ENCODE data around the gene VPS26C.

VPS26C gene

DNA sequence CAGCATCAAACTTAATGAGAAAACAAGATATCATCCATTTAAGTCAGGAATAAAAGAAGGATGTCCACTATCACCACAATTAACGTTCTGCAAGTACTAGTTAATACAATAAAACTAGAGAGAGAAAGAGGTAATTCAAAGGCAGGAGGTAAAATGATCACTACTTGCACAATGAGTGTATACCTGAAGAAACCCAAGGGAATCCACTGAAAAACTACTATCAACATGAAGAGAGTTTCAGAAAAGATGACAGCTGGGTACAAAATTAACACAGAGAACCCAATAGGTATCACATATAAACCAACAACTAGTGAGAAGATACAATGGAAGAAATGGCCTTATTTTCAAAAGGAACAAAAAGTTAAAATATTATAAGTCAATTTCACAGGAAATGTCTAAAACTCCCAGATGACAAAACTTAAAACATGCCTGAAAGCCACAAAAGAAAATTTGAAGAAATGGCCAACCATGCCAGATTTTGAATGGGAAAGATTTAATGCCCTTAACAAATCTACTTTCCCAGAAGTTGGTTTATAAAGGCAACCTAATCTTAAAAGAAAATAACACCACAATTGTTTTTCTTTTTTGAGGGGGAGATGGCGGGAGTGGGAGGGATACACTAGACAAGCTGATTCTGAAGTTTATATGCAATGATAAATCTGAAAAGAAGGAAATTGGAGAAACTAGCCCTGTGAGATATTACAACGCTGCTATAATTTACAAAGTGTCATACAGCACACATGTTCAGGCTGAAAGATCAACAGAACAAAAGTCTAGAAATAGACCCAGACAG is 17.8 kb downstream of the VPS26C start:
- H3K4me3 ChIP-seq (ENCODE audit: low read length), result no peak overlapping the region
- no peaks in the 10 kb centered on the region for H3K9me2 ChIP-seq (replicated peaks; ENCODE audit: control insufficient read depth, low read length)
- 0 out of 2 replicates have a peak, but pooled peaks cover 7% of the 10 kb centered on the region for H3K36me3 ChIP-seq (ENCODE audit: control insufficient read depth, low read length)
- H3K79me2 ChIP-seq (ENCODE audit: control insufficient read depth, low read length), result peaks cover 99% of the 10 kb centered on the region
- peaks cover 7% of the 10 kb centered on the region for H3K4me1 ChIP-seq (ENCODE audit: control insufficient read depth, low read length)
- no peaks in the 10 kb centered on the region for H3K9me3 ChIP-seq (ENCODE audit: control insufficient read depth, insufficient read depth, low read length)
- H3K27me3 ChIP-seq (ENCODE audit: control insufficient read depth, low read length), result no peaks in the 10 kb centered on the region
- TF ChIP-seq EZH2phosphoT487 (IDR thresholded peaks at IDR 0.05; ENCODE audit: borderline replicate concordance, low read length) (no peak), CTCF (IDR thresholded peaks at IDR 0.05; ENCODE audit: low read depth, low read length, poor library complexity, severe bottlenecking) (no peak)
- H3K4me2 ChIP-seq (ENCODE audit: low read length), result no peak overlapping the region
- no peak overlapping the region for H3K27ac ChIP-seq (ENCODE audit: low read depth, low read length)
- peaks cover 6% of the 10 kb centered on the region; the same call in 1 of the 2 replicates for H3F3A ChIP-seq (ENCODE audit: control insufficient read depth, insufficient read depth)
- H4K20me1 ChIP-seq (ENCODE audit: control insufficient read depth, insufficient read depth, low read depth, low read length), result peaks cover 7% of the 10 kb centered on the region; the same call in 1 of the 2 replicates

DNA sequence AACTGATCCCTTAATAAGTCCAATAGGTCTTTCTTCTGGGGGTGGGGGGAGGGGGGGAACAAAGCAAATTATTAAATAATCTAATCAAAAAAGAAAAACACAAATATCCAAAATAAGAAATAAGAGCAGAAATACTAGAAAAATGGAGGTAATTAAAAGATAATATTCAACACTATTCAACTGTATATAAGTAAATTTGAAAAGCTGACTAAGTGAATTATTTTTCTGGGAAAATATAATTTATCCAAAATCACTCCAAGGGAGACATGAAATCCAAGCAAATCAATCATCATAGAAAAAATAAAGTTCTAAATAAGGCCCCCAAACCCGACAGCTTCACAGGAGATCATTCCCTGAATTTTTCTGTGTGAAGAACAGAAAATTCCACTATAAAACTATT is 18.8 kb downstream of the VPS26C start:
- H3K27ac ChIP-seq (ENCODE audit: low read depth, low read length), result no peak overlapping the region
- H3K27me3 ChIP-seq (ENCODE audit: control insufficient read depth, low read length), result no peaks in the 10 kb centered on the region
- TF ChIP-seq EZH2phosphoT487 (IDR thresholded peaks at IDR 0.05; ENCODE audit: borderline replicate concordance, low read length) (no peak), CTCF (IDR thresholded peaks at IDR 0.05; ENCODE audit: low read depth, low read length, poor library complexity, severe bottlenecking) (no peak)
- H3K4me2 ChIP-seq (ENCODE audit: low read length), result no peak overlapping the region
- H3K9me2 ChIP-seq (replicated peaks; ENCODE audit: control insufficient read depth, low read length), result no peaks in the 10 kb centered on the region
- peaks cover 7% of the 10 kb centered on the region; the same call in 1 of the 2 replicates for H4K20me1 ChIP-seq (ENCODE audit: control insufficient read depth, insufficient read depth, low read depth, low read length)
- peaks cover 100% of the 10 kb centered on the region for H3K79me2 ChIP-seq (ENCODE audit: control insufficient read depth, low read length)
- 0 out of 2 replicates have a peak, but pooled peaks cover 7% of the 10 kb centered on the region for H3K36me3 ChIP-seq (ENCODE audit: control insufficient read depth, low read length)
- H3K4me3 ChIP-seq (ENCODE audit: low read length), result no peak overlapping the region
- H3K4me1 ChIP-seq (ENCODE audit: control insufficient read depth, low read length), result peaks cover 7% of the 10 kb centered on the region
- peaks cover 6% of the 10 kb centered on the region; the same call in 1 of the 2 replicates for H3F3A ChIP-seq (ENCODE audit: control insufficient read depth, insufficient read depth)
- H3K9me3 ChIP-seq (ENCODE audit: control insufficient read depth, insufficient read depth, low read length), result no peaks in the 10 kb centered on the region

GRCh38 chr21:37245151-37245550 is 22.0 kb downstream of the VPS26C start:
- no peak overlapping the region for H3K27ac ChIP-seq (ENCODE audit: low read depth, low read length)
- H4K20me1 ChIP-seq (ENCODE audit: control insufficient read depth, insufficient read depth, low read depth, low read length), result peaks cover 7% of the 10 kb centered on the region; the same call in 1 of the 2 replicates
- TF ChIP-seq CTCF (IDR thresholded peaks at IDR 0.05; ENCODE audit: low read depth, low read length, poor library complexity, severe bottlenecking), result no peak
- TF ChIP-seq EZH2phosphoT487 (IDR thresholded peaks at IDR 0.05; ENCODE audit: borderline replicate concordance, low read length), result no peak

More at GRCh38 chr21:37245151-37245550, 22.0 kb downstream of the VPS26C start:
- Histone ChIP-seq H3K4me3 (ENCODE audit: low read length) (no peak overlapping the region), H3K79me2 (ENCODE audit: control insufficient read depth, low read length) (peaks cover 92% of the 10 kb centered on the region), H3F3A (ENCODE audit: control insufficient read depth, insufficient read depth) (0 out of 2 replicates have a peak, but pooled peaks cover 6% of the 10 kb centered on the region), H3K27me3 (ENCODE audit: control insufficient read depth, low read length) (no peaks in the 10 kb centered on the region), H3K4me1 (ENCODE audit: control insufficient read depth, low read length) (peaks cover 7% of the 10 kb centered on the region), H3K36me3 (ENCODE audit: control insufficient read depth, low read length) (peaks cover 17% of the 10 kb centered on the region), H3K4me2 (ENCODE audit: low read length) (no peak overlapping the region), H3K9me3 (ENCODE audit: control insufficient read depth, insufficient read depth, low read length) (no peaks in the 10 kb centered on the region), H3K9me2 (replicated peaks; ENCODE audit: control insufficient read depth, low read length) (no peaks in the 10 kb centered on the region)
